OCI-LY7 (cell line): ENCODE data around the gene TYMP.

Experiments used
- CTCF ChIP-seq: fragments of 200-600 bp; sonication (generic); conservative IDR thresholded peaks from 2 replicates; pipeline ENCODE4 v1.5.1; 2014; ENCODE audit warnings: mild to moderate bottlenecking, antibody characterized with exemption, low read length, moderate library complexity, mixed read lengths
- EZH2phosphoT487 ChIP-seq: fragments of 200-600 bp; sonication (generic); IDR thresholded peaks from 2 replicates; pipeline ENCODE4 v1.6.1; 2018; ENCODE audit warnings: low read depth, borderline replicate concordance, mild to moderate bottlenecking, mixed run types, antibody characterized with exemption, low read length, moderate library complexity, mixed read lengths

- TF ChIP-seq CTCF (no peak), EZH2phosphoT487 (no peak)
Measured at GRCh38 chr22:50572965-50573364, 43.2 kb upstream of the TYMP start.
